Central memory CD8-positive, alpha-beta T cell (primary cell): ENCODE measurements around the gene COL25A1.

Experiments
- ATAC-seq: fragments of 150-1000 bp; cut with Tn5 transposase; replicated peaks from 2 replicates; pipeline ENCODE4 v1.10.0; 2022; ENCODE audit warnings: mild to moderate bottlenecking, moderate FRiP score, moderate number of reproducible peaks; ENCODE audit not compliant: poor library complexity, severe bottlenecking; ENCODE audit errors: extremely low read depth
- DNase-seq, 2 donors: peaks; one replicate each; pipeline ENCODE4 v3.0.0; 2021; ENCODE audit warnings: low spot score in 2 of 2
- H3K27ac Mint-ChIP-seq: one replicate; pipeline ENCODE4 v1.8.0; 2022; ENCODE audit warnings: low read depth, mild to moderate bottlenecking, moderate library complexity, mixed read lengths
- H3K27me3 Mint-ChIP-seq: one replicate; pipeline ENCODE4 v1.8.0; 2022; ENCODE audit warnings: mixed read lengths
- H3K36me3 Mint-ChIP-seq: one replicate; pipeline ENCODE4 v1.8.0; 2022; ENCODE audit warnings: mild to moderate bottlenecking, moderate library complexity, mixed read lengths; ENCODE audit not compliant: insufficient read depth
- H3K4me1 Mint-ChIP-seq: one replicate; pipeline ENCODE4 v1.8.0; 2022; ENCODE audit warnings: mixed read lengths
- H3K4me3 Mint-ChIP-seq: one replicate; pipeline ENCODE4 v1.8.0; 2022; ENCODE audit warnings: mild to moderate bottlenecking, moderate library complexity, mixed read lengths
- H3K9me3 Mint-ChIP-seq: one replicate; pipeline ENCODE4 v1.8.0; 2022; ENCODE audit warnings: mixed read lengths

Gene COL25A1

DNA sequence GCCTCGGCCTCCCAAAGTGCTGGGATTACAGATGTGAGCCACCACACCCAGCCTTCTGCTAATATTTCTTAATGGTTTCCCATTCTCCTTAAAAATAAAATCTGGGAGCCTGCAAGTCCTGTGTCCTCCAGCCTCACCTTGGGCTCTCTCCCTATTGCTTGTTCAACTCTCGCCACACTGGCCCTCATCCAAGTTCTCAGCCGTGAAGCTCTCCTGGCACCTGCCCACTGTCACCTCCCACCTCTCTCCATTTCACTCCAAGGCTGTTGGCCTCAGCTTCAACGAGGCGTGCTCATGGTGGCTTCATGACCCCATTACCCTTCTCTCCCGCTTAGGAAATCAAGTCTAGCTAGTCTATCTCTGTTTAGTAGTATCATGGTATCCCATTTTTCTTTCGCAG is 530.1 kb downstream of the COL25A1 start:
- H3K27me3 Mint-ChIP-seq = no peaks in the 10 kb centered on the region
- H3K27ac Mint-ChIP-seq = no peak overlapping the region
- no peaks in the 10 kb centered on the region for H3K4me1 Mint-ChIP-seq
- H3K4me3 Mint-ChIP-seq = no peak overlapping the region
- DNase-seq (no peak), ATAC-seq (no peak)
- no peaks in the 10 kb centered on the region for H3K9me3 Mint-ChIP-seq
- H3K36me3 Mint-ChIP-seq = no peaks in the 10 kb centered on the region

DNA sequence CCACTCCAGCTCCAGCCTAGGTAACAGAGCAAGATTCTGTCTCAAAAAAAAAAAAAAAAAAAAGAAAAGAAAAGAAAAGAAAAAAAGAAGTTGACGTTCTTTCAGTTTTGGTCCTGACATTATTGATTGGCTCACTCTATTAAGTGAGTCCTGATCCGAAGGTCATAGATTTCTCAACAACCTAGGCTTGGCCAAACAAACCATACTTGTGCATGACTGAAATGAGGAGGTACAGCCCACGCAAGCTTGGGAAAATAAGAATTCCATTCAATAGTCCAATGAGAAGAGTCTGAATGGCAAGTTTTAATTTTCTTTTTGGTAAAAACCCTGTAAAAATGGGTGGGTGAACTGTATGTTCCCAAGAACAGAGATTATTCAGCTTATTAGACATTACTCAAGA is 536.4 kb downstream of the COL25A1 start:
- Mint-ChIP-seq H3K9me3 (no peaks in the 10 kb centered on the region), H3K36me3 (no peaks in the 10 kb centered on the region), H3K27me3 (peaks cover 52% of the 10 kb centered on the region), H3K4me1 (peaks cover 12% of the 10 kb centered on the region), H3K27ac (no peak overlapping the region), H3K4me3 (no peak overlapping the region)
- DNase-seq (no peak), ATAC-seq (no peak)

DNA sequence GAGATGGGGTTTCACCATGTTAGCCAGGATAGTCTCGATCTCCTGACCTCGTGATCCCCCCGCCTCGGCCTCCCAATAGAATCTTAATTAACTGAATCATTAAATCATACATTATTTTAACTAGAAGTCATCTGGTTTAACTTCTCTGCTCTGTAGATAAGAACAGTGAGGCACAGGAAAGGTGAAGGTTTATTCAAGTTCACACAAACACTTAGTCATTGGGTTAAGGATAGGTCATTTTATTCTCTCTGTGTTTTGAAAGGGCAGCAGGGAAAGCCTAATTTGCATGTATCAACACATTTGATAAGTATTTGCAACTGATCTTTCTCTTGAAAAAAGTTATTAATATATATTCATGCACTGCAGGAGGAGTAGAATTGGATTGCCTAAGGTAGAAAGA is 538.5 kb downstream of the COL25A1 start:
- DNase-seq = no peak
- Mint-ChIP-seq H3K36me3 (no peaks in the 10 kb centered on the region), H3K4me3 (no peak overlapping the region), H3K27me3 (peaks cover 67% of the 10 kb centered on the region), H3K9me3 (no peaks in the 10 kb centered on the region), H3K4me1 (peaks cover 12% of the 10 kb centered on the region), H3K27ac (no peak overlapping the region)
- ATAC-seq = no peak

DNA sequence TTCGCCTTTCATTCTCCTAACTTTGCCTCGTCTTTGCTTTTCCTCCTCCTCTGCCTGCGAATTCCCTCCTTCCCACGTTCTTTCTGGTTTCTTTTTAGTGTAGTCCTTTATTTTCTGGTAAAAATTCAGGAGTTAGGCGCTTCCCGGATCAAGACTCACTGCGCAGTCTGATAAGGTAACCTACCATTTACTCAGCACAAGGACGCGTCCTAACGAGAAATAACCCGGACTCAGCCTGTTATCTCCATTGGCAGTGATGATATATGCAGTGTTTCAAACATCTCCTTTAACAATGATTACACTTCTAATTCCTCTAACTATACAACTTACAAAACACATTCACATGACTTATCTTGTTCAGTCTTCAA is 539.2 kb downstream of the COL25A1 start:
- ATAC-seq = no peak

DNA sequence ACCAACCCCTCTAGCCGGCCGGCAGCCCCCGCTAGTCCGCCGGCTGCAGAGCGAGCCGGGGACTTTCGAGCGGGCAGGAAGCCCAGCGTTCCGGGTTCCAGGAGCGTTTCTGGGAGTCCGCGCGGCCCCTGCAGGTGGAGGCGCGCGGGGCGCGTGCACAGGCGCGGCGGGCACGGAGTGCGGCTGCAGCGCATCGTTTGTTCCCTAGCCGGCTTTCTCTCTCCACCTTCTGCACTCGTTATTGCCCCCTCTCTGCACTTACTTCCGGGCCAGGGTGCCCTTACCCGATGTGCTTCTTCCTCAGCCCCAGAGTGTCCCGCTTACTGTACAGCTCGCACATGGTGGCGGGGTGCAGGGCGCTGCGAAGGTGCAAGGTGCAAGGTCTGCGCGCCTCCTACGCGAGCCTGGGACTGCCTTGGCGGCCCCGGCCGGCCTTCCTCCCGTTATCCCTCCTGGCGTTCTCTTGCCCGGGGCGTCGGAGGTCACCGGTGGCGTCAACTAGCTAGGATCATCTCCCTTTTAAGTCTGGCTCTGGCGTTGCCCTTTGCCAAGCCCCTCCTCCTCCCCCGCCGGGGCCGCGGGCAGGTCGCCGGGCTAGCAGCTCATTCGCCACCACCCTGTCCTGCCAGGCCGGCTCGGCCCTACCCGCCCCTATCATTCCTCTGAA is 539.8 kb downstream of the COL25A1 start, which contains the start of gene ETNPPL:
ETNPPL (minus strand) TSS at position 495 of the 667 bp plus-strand sequence; CDS start at position 340, 155 bp downstream.
- ATAC-seq (no peak), DNase-seq (no peak)
- Mint-ChIP-seq H3K9me3 (no peaks in the 10 kb centered on the region), H3K36me3 (no peaks in the 10 kb centered on the region), H3K4me1 (peaks cover 12% of the 10 kb centered on the region), H3K4me3 (peak within 1 kb of the TSS; percentile 77), H3K27ac (no peak within 1 kb of the TSS), H3K27me3 (peaks cover 68% of the 10 kb centered on the region)

More for the DNA sequence above, 539.2 kb downstream of the COL25A1 start:
- H3K27ac Mint-ChIP-seq = no peak overlapping the region
- no peaks in the 10 kb centered on the region for H3K36me3 Mint-ChIP-seq
- no peak for DNase-seq
- H3K4me3 Mint-ChIP-seq = peak overlapping the region; percentile 77
- peaks cover 12% of the 10 kb centered on the region for H3K4me1 Mint-ChIP-seq
- no peaks in the 10 kb centered on the region for H3K9me3 Mint-ChIP-seq
- H3K27me3 Mint-ChIP-seq = peaks cover 68% of the 10 kb centered on the region
